ENCODE results near the gene LRRC75A. TPM values are rescaled to one million over a fixed set of nuclear protein-coding genes. Genes with fewer than 3 reads are reported as not detected.

The LRRC75A gene
- polyA plus RNA-seq, 3 donors = 1.0 to 2.4 (median 1.4) TPM

DNA sequence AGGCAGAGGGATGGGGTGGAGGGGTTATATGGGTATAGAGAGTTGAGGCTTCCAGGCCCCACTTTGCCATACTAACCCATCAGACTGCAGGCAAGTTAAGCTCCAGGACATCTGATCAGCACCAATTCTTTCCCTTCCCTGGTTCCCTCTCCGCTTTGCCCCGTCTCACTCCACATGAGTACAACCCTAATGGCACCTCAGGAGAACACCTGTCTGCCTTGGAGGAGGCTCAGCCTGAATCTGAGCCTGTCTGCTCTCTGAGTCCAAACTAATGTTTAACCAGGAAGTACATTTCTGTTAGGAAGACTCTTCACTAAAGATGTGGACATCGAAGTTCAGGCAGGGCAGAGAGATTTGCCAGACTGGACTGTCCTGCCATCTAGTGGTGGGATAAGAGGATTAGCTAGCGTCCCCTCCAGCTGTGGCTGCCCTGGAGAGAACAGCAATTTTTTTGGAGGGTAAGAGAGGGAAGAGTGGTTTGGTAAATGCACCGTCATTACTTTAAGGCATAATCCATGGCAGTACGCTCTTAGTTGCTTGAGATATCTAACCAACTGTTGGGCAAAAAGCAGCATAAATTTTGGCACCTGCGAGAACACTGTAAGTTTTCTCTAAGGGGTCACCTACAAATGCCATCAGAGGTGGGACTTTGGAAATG, 29.2 kb upstream of the LRRC75A start:
- intact Hi-C loops (cut with micrococcal nuclease) = loop anchor here (2.0 to 5.0 kb wide), 3 partner anchors 68 to 139 kb away; partner anchors contain the start of gene UBB (in 1 of the 2)
- Histone ChIP-seq H3K27ac (ENCODE audit: low read depth in 1 of 2, low read length in 2 of 2) (peak overlapping the region in 1 of 2 donors; percentile 66), H3K4me3 (replicated peaks in 1 of 3; ENCODE audit: low read depth in 2 of 3, low read length in 3 of 3) (no peak overlapping the region), H3K27me3 (ENCODE audit: control insufficient read depth in 2 of 2, insufficient read depth in 2 of 2, low read length in 2 of 2) (no peaks in the 10 kb centered on the region), H2AFZ (ENCODE audit: insufficient read depth, low read depth, low read length, poor library complexity, severe bottlenecking) (peak overlapping the region; percentile 89), H3K4me1 (ENCODE audit: control insufficient read depth in 1 of 2, insufficient read depth in 2 of 2, low read length in 2 of 2) (peaks cover 11 to 19% of the 10 kb centered on the region in 2 donors), H3K36me3 (replicated peaks in 1 of 2; ENCODE audit: control insufficient read depth in 1 of 2, insufficient read depth in 2 of 2, low read length in 2 of 2) (no peaks in the 10 kb centered on the region), H3K9me3 (replicated peaks in 1 of 2; ENCODE audit: control insufficient read depth in 1 of 2, insufficient read depth in 1 of 2, low read length in 2 of 2) (no peaks in the 10 kb centered on the region), H4K20me1 (ENCODE audit: insufficient read depth, low read length) (no peaks in the 10 kb centered on the region), H3K4me2 (replicated peaks; ENCODE audit: extremely low read depth, low read length, poor library complexity, severe bottlenecking) (peak overlapping the region; percentile 13), H3K79me2 (ENCODE audit: insufficient read depth, low read length) (no peaks in the 10 kb centered on the region), H3K9ac (ENCODE audit: insufficient read depth, low read length, poor library complexity, severe bottlenecking) (no peak overlapping the region)
- H3K27me3 Mint-ChIP-seq (ENCODE audit: low read depth in 3 of 3) = peaks cover 5 to 11% (median 9%) of the 10 kb centered on the region in 3 donors
- TF ChIP-seq CTCF (IDR thresholded peaks at IDR 0.05) = peak; percentile 90
- peaks cover 18% of the 10 kb centered on the region for H3K4me1 Mint-ChIP-seq
- no peak overlapping the region for H3K4me3 Mint-ChIP-seq
- DNase-seq = peak; percentile 82 to 89 (median 86)
- H3K9me3 Mint-ChIP-seq = peaks cover 0 to 3% (median 0%) of the 10 kb centered on the region in 7 donors
- H3K27ac Mint-ChIP-seq = peak overlapping the region; percentile 42 to 93 (median 86)
- H3K36me3 Mint-ChIP-seq = no peaks in the 10 kb centered on the region
- 35% methylated on average over 5 of the region's 7 CpGs for WGBS (ENCODE audit: insufficient coverage)

GRCh38 chr17:16519021-16519420, 27.0 kb upstream of the LRRC75A start:
- peaks cover 40% of the 10 kb centered on the region for H3K4me1 Mint-ChIP-seq

More at GRCh38 chr17:16519021-16519420, 27.0 kb upstream of the LRRC75A start:
- intact Hi-C loops (cut with micrococcal nuclease) = loop anchor here in 1 of 2 donors (10.0 kb wide), 1 partner anchor 134 kb away; the partner anchor contains the start of gene UBB
- H3K36me3 Mint-ChIP-seq = no peaks in the 10 kb centered on the region
- H3K9me3 ChIP-seq (replicated peaks in 1 of 2; ENCODE audit: control insufficient read depth in 1 of 2, insufficient read depth in 1 of 2, low read length in 2 of 2) = no peaks in the 10 kb centered on the region
- no peaks in the 10 kb centered on the region for H3K27me3 ChIP-seq (ENCODE audit: control insufficient read depth in 2 of 2, insufficient read depth in 2 of 2, low read length in 2 of 2)
- H3K27me3 Mint-ChIP-seq (ENCODE audit: low read depth in 3 of 3) = peaks cover 9 to 15% (median 9%) of the 10 kb centered on the region in 3 donors
- no peak overlapping the region for H2AFZ ChIP-seq (ENCODE audit: insufficient read depth, low read depth, low read length, poor library complexity, severe bottlenecking)
- H3K79me2 ChIP-seq (ENCODE audit: insufficient read depth, low read length) = no peaks in the 10 kb centered on the region
- no peak overlapping the region for H3K4me3 Mint-ChIP-seq
- H3K4me3 ChIP-seq (replicated peaks in 1 of 3; ENCODE audit: low read depth in 2 of 3, low read length in 3 of 3) = no peak overlapping the region
- H4K20me1 ChIP-seq (ENCODE audit: insufficient read depth, low read length) = no peaks in the 10 kb centered on the region
- H3K27ac Mint-ChIP-seq = no peak overlapping the region
- H3K4me1 ChIP-seq (ENCODE audit: control insufficient read depth in 1 of 2, insufficient read depth in 2 of 2, low read length in 2 of 2) = peaks cover 33 to 41% of the 10 kb centered on the region in 2 donors
- no peak overlapping the region for H3K9ac ChIP-seq (ENCODE audit: insufficient read depth, low read length, poor library complexity, severe bottlenecking)
- no peak for TF ChIP-seq CTCF (IDR thresholded peaks at IDR 0.05)
- no peak for DNase-seq
- peaks cover 0 to 11% (median 0%) of the 10 kb centered on the region in 7 donors for H3K9me3 Mint-ChIP-seq
- no peaks in the 10 kb centered on the region for H3K36me3 ChIP-seq (replicated peaks in 1 of 2; ENCODE audit: control insufficient read depth in 1 of 2, insufficient read depth in 2 of 2, low read length in 2 of 2)
- H3K27ac ChIP-seq (ENCODE audit: low read depth in 1 of 2, low read length in 2 of 2) = no peak overlapping the region
- H3K4me2 ChIP-seq (replicated peaks; ENCODE audit: extremely low read depth, low read length, poor library complexity, severe bottlenecking) = no peak overlapping the region
